Renal cortex interstitium (tissue), 15 donors: ENCODE data around the gene DKK2. TPM values are rescaled to one million over a fixed set of nuclear protein-coding genes. Genes with fewer than 3 reads are reported as not detected.

Experiments used
- DNase-seq, 11 donors: peaks; one replicate each; pipeline ENCODE4 v3.0.0-alpha.2; 2013; ENCODE audit warnings: low read depth in 9 of 11, low spot score in 4 of 11; ENCODE audit errors: extremely low read depth in 1 of 11
- long read RNA-seq, 16 experiments: transcript quantifications; one replicate each; lab custom pipeline, GENCODE V29; 2026
- polyA plus RNA-seq, 3 donors: library from polyadenylated mRNA; unstranded; fragments of 120-200 nt; gene quantifications; one replicate each; pipeline ENCODE4 v1.2.1, GENCODE V29; 2013; ENCODE audit not compliant: insufficient read length in 3 of 3

The DKK2 gene
- 1 to 10 TPM; 1.3 to 6.2 (median 3.7) TPM for polyA plus RNA-seq
- long read RNA-seq, donor 1, partial matches to known transcripts: 0 of 2 reads
- long read RNA-seq, donor 1, other reads (novel, unspliced or antisense): 0 of 2 reads
- long read RNA-seq, donor 2, partial matches to known transcripts: 0 of 3 reads
- long read RNA-seq, donor 2, other reads (novel, unspliced or antisense): 0 of 3 reads
- long read RNA-seq, donor 3, partial matches to known transcripts: 0 of 1 reads
- long read RNA-seq, donor 3, other reads (novel, unspliced or antisense): 0 of 1 reads
- long read RNA-seq, donor 4, partial matches to known transcripts: 0 of 1 reads
- long read RNA-seq, donor 4, other reads (novel, unspliced or antisense): 0 of 1 reads
- long read RNA-seq, donor 5: 0 reads
- long read RNA-seq, donor 6: 0 reads
- long read RNA-seq, donor 7, partial matches to known transcripts: 0 of 2 reads
- long read RNA-seq, donor 7, other reads (novel, unspliced or antisense): 0 of 2 reads
- long read RNA-seq, donor 8: 0 reads
- long read RNA-seq, donor 9, partial matches to known transcripts: 0 of 2 reads
- long read RNA-seq, donor 9, other reads (novel, unspliced or antisense): 0 of 2 reads
- long read RNA-seq, donor 10: 0 reads
- long read RNA-seq, donor 11: 0 reads
- long read RNA-seq, donor 12: 0 reads
- long read RNA-seq, donor 13: 0 reads
- long read RNA-seq, donor 14, partial matches to known transcripts: 0 of 1 reads
- long read RNA-seq, donor 14, other reads (novel, unspliced or antisense): 0 of 1 reads
- long read RNA-seq, donor 15: 0 reads
- long read RNA-seq, donor 16, partial matches to known transcripts: 0 of 1 reads
- long read RNA-seq, donor 16, other reads (novel, unspliced or antisense): 0 of 1 reads

DNA sequence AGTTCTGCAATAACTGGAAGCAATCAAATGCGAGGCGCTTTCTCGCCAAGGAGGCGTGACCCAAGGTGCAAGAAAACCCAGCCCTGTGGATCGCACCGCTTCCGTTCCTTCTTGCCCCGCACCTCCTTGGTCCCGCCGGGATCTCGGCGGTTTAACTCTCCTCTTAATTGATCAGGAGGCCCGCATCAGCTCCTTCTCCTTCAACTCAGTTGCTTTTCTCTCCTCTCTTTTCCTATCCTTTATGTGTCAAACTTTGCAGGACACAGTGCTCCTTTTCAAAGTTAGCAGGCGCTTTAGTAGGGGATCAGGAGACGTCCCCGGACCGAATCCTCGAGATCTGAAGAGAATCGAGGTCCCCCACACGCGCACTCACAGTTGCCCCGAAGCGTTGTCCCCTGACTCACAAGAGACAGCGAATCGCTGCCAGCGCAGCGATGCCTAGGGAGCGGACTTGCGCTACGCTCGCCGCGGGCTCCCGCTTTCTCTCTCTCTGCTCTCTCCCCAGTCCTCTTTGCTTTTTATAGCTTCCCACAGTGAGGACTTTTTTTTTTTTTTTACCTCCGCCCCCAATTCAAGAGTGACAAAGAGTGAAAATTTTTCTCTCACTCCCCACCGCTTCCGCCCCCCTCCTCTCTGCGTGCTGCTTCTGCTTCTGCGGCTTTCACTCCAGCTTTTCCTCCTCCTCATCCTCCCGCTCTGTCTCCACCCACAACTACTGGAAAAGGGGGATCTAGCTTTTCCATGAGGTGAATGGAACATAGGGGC lies at the start of gene DKK2:
Gene DKK2 (minus strand): TSS at position 495 of the 765 bp plus-strand sequence. CDS start 722 bp downstream, outside the sequence.
- DNase-seq: no peak

DNA sequence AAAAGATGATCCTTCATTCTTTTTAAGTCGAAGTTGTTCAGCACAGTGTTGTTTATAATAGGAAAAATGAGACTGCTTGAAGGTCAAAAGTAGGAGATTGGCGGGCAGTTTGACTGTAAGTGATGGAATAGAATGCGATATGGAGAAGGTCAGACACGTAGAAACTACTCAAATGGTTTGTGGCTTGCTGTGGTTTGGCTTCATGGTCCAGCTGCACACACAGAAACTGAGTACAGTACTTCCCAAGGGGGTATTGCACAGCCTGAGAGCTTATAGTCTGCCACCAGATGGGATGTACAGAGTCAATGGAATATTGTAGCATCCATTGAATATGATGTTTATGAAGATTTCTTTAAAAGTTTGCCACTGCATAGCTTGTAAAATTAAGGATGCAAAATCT lies 41.1 kb upstream of the DKK2 start:
- no peak for DNase-seq

GRCh38 chr4:107072836-107073736 lies 37.0 kb upstream of the DKK2 start:
- DNase-seq: no peak

- DNase-seq: no peak
These were observed 35.0 kb upstream of the DKK2 start for GRCh38 chr4:107071108-107071507.

DNA sequence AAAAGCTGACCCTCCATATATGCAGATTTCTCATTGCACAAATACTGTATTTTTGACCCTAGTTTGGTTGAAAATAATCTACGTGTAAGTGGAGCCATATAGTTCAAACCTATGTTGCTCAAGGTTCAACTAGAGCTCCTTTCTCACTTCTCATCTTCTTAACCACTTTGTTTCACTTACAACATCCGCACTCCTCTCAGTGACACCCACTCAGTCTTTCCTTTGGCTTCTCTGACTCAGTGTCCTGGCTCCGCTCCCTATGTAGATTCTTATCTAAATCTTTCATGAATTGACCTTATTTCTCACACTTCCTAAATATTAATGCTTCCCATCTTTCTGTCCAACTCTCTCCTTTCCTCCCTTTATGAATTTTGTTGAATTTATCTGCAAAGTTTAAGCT lies 32.9 kb upstream of the DKK2 start:
- no peak for DNase-seq

DNA sequence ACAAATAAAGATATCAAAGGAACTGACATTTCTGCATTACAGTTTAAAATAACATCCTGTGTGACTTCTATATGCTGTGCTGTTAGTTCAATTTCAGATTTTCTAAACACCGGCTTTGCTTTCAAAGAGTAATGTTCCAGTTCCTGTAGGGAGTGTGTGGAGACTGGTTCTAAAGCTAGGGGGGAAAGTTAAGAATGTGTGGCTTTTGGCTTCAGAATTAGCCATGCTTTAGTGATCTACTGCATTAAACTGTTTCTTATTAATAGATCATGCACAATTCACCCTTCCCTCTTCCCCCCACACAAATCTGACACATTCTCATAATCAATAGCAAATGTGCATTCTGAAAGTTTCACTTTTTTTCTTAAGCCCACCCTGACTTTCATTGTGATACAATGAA lies 32.0 kb upstream of the DKK2 start:
- no peak for DNase-seq

DNA sequence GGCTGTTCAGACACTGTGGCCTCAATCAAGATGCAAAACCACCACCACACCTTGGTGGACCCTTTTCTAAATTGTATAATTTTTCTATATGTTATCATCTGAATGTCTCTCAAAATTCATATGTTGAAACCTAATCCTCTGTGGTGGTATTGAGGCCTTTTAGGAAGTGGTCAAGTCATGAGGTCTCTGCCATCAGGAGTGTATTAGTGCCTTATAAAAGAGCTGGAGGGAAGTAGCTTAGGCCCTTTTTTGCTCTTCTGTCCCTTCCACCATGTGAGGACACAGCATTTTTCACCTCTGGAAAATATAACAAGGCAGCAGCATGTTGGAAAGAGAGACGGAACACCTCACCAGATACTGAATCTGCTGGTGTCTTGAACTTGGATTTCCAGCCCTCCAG lies 30.5 kb upstream of the DKK2 start:
- no peak for DNase-seq

DNA sequence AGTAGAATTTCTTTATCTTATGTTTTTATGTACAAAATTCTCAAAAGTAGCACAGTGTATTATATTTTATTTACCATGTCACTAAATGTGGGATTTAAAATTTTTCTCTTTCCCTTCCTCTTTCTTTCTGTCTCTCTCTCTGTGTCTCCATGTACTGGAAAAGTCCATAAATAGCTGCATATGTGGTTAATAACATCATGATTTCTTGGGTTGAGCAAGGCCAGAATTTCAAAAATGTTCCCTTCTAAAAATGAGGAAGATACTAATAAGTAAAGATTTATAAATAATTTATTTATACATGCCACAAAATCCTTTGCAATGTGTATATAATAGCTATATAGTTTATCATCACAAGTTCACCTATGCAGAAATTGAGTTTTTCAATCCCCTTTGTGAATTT lies 29.1 kb upstream of the DKK2 start:
- no peak for DNase-seq

GRCh38 chr4:107060388-107060787 lies 24.3 kb upstream of the DKK2 start:
- DNase-seq: no peak

DNA sequence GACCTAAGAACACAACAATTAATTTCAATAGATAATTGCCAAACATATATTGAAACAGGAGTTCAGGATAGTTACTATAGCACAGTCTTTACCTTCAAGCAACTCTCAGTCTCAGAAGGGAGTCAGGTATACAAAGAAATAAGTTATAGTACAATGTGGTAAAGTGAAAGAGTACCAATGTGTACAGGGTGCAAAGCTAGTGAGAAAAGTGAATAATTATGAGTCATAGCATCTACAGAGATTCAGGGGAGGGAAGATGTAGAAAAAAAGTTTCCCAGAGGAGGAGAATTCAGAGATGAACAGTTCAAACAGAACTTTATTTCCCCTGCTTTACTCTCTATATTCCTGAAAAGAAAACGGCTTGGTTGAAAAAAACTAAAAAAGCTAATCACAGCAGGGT lies 22.7 kb upstream of the DKK2 start:
- DNase-seq: no peak

DNA sequence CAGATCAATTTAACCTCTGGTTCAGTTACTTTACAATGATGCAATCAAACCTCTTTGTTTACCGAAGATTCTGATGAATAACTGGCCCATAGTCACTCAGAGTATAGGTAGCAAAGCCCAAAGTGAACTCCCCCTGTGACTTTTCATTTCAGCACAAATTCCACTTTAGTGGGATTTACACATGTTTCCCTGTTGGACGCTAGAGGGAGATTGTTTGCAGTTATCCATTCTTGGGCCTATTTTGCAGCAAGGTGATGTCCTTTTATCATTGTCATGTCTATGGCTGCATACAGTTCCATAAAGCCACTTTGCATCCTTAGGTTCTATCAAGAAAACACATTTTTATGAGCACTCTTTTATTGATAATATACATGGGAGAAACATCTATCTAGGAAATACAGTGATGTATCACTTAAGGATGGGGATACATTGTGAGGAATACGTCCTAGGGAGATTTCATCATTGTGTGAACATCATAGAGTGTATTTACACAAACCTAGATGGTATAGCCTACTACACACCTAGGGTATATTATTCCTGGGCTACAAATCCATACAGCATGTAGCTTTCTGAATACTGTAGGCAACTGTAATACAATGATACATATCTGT lies 14.5 kb upstream of the DKK2 start:
- DNase-seq: no peak

GRCh38 chr4:107046261-107046660 lies 10.1 kb upstream of the DKK2 start:
- no peak for DNase-seq

- no peak for DNase-seq
These were observed 8.1 kb upstream of the DKK2 start for GRCh38 chr4:107044170-107044569.

DNA sequence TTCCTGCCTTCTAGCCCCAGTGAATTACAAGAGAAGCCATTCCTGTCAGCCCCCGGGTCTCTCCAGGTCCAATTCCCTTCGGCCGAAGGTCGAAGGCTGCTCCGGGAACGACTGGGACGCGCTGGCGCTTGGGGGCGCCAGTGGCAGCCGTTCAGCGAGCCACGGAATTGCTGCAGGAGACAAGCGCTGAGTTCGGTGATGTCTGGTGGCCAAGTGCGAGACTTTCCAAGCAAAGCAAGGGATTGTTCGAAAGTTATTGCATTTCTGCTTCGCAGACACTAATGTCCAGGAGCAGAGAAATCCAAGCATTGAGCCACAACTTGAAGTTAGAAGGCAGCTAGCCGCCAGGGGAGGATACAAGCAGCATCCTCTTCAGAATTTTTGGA lies 1.1 kb upstream of the DKK2 start:
- peak in 2 of 11 donors; percentile 19 to 26 for DNase-seq

GRCh38 chr4:107036584-107037198 lies 578 bp upstream of the DKK2 start:
- DNase-seq: no peak

DNA sequence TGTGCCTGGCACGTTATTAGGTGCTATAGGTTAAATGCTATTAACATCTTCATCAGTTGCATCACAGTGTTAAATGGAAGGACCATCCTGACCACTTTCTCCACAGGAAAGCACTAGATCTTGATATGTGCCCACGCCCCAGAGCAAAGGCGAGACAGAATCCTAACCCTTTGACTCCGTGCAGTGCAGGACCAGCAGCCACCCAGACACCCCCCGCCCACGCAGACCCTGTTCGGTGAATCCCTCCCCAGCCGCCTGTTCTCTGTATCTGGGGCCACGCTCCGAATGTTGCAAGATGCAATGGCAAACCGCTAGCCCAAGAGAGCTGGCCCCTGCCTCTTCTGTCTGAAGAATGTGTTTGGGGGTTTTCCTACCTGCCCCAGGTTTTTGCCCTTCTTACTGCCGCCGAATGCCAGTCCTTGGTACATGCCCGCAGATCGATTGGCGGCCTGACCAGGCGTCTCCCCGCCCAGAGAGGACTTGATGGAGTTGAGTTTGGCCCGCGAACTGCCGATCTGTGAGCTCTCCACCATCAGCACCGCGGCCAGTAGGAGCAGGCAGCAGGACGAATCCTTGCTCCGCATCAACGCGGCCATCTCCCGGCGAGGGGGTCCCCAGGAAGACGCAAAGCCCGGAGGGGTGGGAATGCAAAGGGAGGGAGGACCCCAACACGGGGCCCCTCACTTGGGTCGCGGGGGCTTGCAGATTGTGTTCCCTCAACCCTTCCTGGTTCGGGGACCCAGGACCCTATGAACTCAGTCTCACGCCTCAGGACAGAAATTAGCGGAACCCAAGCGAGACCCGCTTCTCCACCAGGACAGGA lies 906 bp downstream of the DKK2 start:
- no peak for DNase-seq
